ENCODE data around the gene FBXL14. TPM values are rescaled to one million over a fixed set of nuclear protein-coding genes. Genes with fewer than 3 reads are reported as not detected.

The FBXL14 gene
- polyA plus RNA-seq, 2 of the 4 experiments (the other 2 are of a cell fraction), result 6.7 to 7.1 TPM

- DNase-seq (ENCODE audit: low read depth in 1 of 2, low spot score in 1 of 2) (no peak), FAIRE-seq (no peak), ATAC-seq (no peak)
- Histone ChIP-seq H3K4me3 (no peak overlapping the region), H3K4me1 (peaks cover 24% of the 10 kb centered on the region), H3K27ac (peak overlapping the region; percentile 41 to 54; a peak in 3 of 6 replicates), H3K9me3 (no peaks in the 10 kb centered on the region), H3K4me2 (no peak overlapping the region)
- 83% methylated on average over 3 of the region's 3 CpGs for WGBS (ENCODE audit: missing lambda C conversion rate)
- POLR2A ChIA-PET, result no interaction called here
- no peak for TF ChIP-seq RCOR1 (IDR thresholded peaks at IDR 0.05; ENCODE audit: low read depth, low read length)
- no peak for TF ChIP-seq EHMT2 (IDR thresholded peaks at IDR 0.05; ENCODE audit: low read depth)
- no peak for TF ChIP-seq CBX8 (IDR thresholded peaks at IDR 0.05)
- TF ChIP-seq, protein P1, sequence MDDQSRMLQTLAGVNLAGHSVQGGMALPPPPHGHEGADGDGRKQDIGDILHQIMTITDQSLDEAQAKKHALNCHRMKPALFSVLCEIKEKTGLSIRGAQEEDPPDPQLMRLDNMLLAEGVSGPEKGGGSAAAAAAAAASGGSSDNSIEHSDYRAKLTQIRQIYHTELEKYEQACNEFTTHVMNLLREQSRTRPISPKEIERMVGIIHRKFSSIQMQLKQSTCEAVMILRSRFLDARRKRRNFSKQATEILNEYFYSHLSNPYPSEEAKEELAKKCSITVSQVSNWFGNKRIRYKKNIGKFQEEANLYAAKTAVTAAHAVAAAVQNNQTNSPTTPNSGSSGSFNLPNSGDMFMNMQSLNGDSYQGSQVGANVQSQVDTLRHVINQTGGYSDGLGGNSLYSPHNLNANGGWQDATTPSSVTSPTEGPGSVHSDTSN (IDR thresholded peaks at IDR 0.05), result no peak
- no peak for TF ChIP-seq FOSB (CRISPR knock-in tag; IDR thresholded peaks at IDR 0.05)
- no peak for TF ChIP-seq TFCP2L1 (CRISPR knock-in tag; IDR thresholded peaks at IDR 0.05)
- TF ChIP-seq GATA3 (IDR thresholded peaks at IDR 0.05; ENCODE audit: borderline replicate concordance), result no peak
- no peak for TF ChIP-seq HDAC2 (IDR thresholded peaks at IDR 0.05)
- no peak for TF ChIP-seq MYC (IDR thresholded peaks at IDR 0.05; ENCODE audit: borderline replicate concordance, low read length)
- TF ChIP-seq NFE2L2 (conservative IDR thresholded peaks at IDR 0.05; ENCODE audit: low read length), result no peak
- TF ChIP-seq SMC3 (IDR thresholded peaks at IDR 0.05), result no peak
- TF ChIP-seq FOSL2 (IDR thresholded peaks at IDR 0.05), result no peak
- no peak for TF ChIP-seq FOSL2 (CRISPR knock-in tag; IDR thresholded peaks at IDR 0.05)
- TF ChIP-seq JUNB (IDR thresholded peaks at IDR 0.05), result no peak
- TF ChIP-seq RNF2 (IDR thresholded peaks at IDR 0.05; ENCODE audit: borderline replicate concordance, low read depth), result no peak
- no peak for TF ChIP-seq POLR2A (IDR thresholded peaks at IDR 0.05; ENCODE audit: low read length)
- no peak for TF ChIP-seq RARB (CRISPR knock-in tag; IDR thresholded peaks at IDR 0.05)
- TF ChIP-seq HOXB5 (CRISPR knock-in tag; IDR thresholded peaks at IDR 0.05), result no peak
- TF ChIP-seq HOXB13 (CRISPR knock-in tag; IDR thresholded peaks at IDR 0.05; ENCODE audit: low read depth), result no peak
- CTCF ChIA-PET, result interaction anchor here (1.0 kb wide), 1 partner anchor 24 kb away, joined by 4 read pairs; no protein-coding TSS in a partner anchor
Observed at GRCh38 chr12:1607940-1608712, 13.7 kb upstream of the FBXL14 start.

- peak; percentile 80 to 87 for DNase-seq (ENCODE audit: low read depth in 1 of 2, low spot score in 1 of 2)
- no peak for FAIRE-seq
- peak; percentile 78 to 82 for ATAC-seq
- H3K9me3 ChIP-seq, result no peaks in the 10 kb centered on the region
- WGBS (ENCODE audit: missing lambda C conversion rate), result 3% methylated on average over 12 of the region's 12 CpGs
- H3K4me1 ChIP-seq, result peaks cover 24% of the 10 kb centered on the region
- peak overlapping the region; percentile 97 for H3K4me2 ChIP-seq
- POLR2A ChIA-PET, result interaction anchor here (2.0 kb wide), 1 partner anchor 24 kb away, joined by 6 read pairs; no protein-coding TSS in a partner anchor
- TF ChIP-seq JUN (IDR thresholded peaks at IDR 0.05) (0 out of 5 replicates have a peak, but pooled peaks of 1 of the 2 experiments have one; percentile 14), EHF (CRISPR knock-in tag; IDR thresholded peaks at IDR 0.05) (no peak), HOXB5 (CRISPR knock-in tag; IDR thresholded peaks at IDR 0.05) (no peak), MAZ (IDR thresholded peaks at IDR 0.05; ENCODE audit: borderline replicate concordance, low read depth, low read length) (no peak), MAX (IDR thresholded peaks at IDR 0.05) (peak; percentile 48; the same call in 1 of the 2 replicates), USF2 (IDR thresholded peaks at IDR 0.05) (peak; percentile 59), ZNF302 (CRISPR knock-in tag; IDR thresholded peaks at IDR 0.05) (no peak), CEBPB (IDR thresholded peaks at IDR 0.05) (peak in 1 of 2 experiments; percentile 72; a peak in 2 of 4 replicates), CBX8 (IDR thresholded peaks at IDR 0.05) (no peak), NR3C1 (IDR thresholded peaks at IDR 0.05) (no peak), NPAS2 (CRISPR knock-in tag; IDR thresholded peaks at IDR 0.05; ENCODE audit: borderline replicate concordance) (no peak), RARB (CRISPR knock-in tag; IDR thresholded peaks at IDR 0.05) (no peak), POLR2A (IDR thresholded peaks at IDR 0.05; ENCODE audit: low read length) (0 out of 2 replicates have a peak, but pooled peaks have one; percentile 15), PHF8 (IDR thresholded peaks at IDR 0.05; ENCODE audit: borderline replicate concordance, low read depth) (no peak), FOSL2 (IDR thresholded peaks at IDR 0.05) (0 out of 2 replicates have a peak, but pooled peaks have one; percentile 45), FOSL2 (CRISPR knock-in tag; IDR thresholded peaks at IDR 0.05) (peak; percentile 70), JUNB (IDR thresholded peaks at IDR 0.05) (peak; percentile 58; the same call in 1 of the 2 replicates), TFCP2L1 (CRISPR knock-in tag; IDR thresholded peaks at IDR 0.05) (no peak)
- TF ChIP-seq, protein P2, sequence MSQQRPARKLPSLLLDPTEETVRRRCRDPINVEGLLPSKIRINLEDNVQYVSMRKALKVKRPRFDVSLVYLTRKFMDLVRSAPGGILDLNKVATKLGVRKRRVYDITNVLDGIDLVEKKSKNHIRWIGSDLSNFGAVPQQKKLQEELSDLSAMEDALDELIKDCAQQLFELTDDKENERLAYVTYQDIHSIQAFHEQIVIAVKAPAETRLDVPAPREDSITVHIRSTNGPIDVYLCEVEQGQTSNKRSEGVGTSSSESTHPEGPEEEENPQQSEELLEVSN (IDR thresholded peaks at IDR 0.05; ENCODE audit: borderline replicate concordance, low read depth), result peak; percentile 44
- peak overlapping the region; percentile 48 for H3K4me3 ChIP-seq
- H3K27ac ChIP-seq, result peak overlapping the region; percentile 63 to 83
- CTCF ChIA-PET, result interaction anchor here (0.6 to 2.8 kb wide), 19 partner anchors 9 to 1036 kb away, joined by 3 to 22 read pairs (median 4); partner anchors contain the start of genes RAD52 and WNT5B
Observed at GRCh38 chr12:1606021-1606622, 11.7 kb upstream of the FBXL14 start.
